H9 (cell line): ENCODE results near the gene NEK6. TPM values are rescaled to one million over a fixed set of nuclear protein-coding genes. Genes with fewer than 3 reads are reported as not detected.

ENCODE experiments used
- DNase-seq: peaks from one replicate; pipeline ENCODE4 v3.0.0-alpha.2; 2017
- H2AFZ ChIP-seq: one replicate; pipeline ENCODE4 v1.6.1; 2013; ENCODE audit warnings: mild to moderate bottlenecking, low read length, control low read depth, moderate library complexity
- H2AK5ac ChIP-seq: 2 replicates; pipeline ENCODE4 v1.6.1; 2013; ENCODE audit warnings: low read length, control low read depth, mixed read lengths; ENCODE audit not compliant: insufficient read length
- H2BK120ac ChIP-seq: one replicate; pipeline ENCODE4 v1.6.1; 2013; ENCODE audit warnings: low read depth, mild to moderate bottlenecking, low read length, control low read depth, inconsistent platforms; ENCODE audit not compliant: poor library complexity, severe bottlenecking
- H2BK12ac ChIP-seq: 2 replicates; pipeline ENCODE4 v1.6.1; 2013; ENCODE audit warnings: low read length, control low read depth, mixed read lengths, low read depth; ENCODE audit not compliant: insufficient read length
- H2BK15ac ChIP-seq: 2 replicates; pipeline ENCODE4 v1.6.1; 2013; ENCODE audit warnings: low read depth, low read length, control low read depth
- H2BK20ac ChIP-seq: one replicate; pipeline ENCODE4 v1.6.1; 2013; ENCODE audit warnings: low read depth, mild to moderate bottlenecking, low read length, control low read depth, inconsistent platforms; ENCODE audit not compliant: poor library complexity, severe bottlenecking
- H2BK5ac ChIP-seq: 2 replicates; pipeline ENCODE4 v1.6.1; 2013; ENCODE audit warnings: low read length, control low read depth, mixed read lengths; ENCODE audit not compliant: insufficient read length
- H3K14ac ChIP-seq: 2 replicates; pipeline ENCODE4 v1.6.1; 2013; ENCODE audit warnings: low read length, control low read depth; ENCODE audit not compliant: insufficient read depth
- H3K18ac ChIP-seq: 2 replicates; pipeline ENCODE4 v1.6.1; 2013; ENCODE audit warnings: low read depth, mild to moderate bottlenecking, mixed read lengths, low read length, control low read depth; ENCODE audit not compliant: insufficient read length
- H3K23ac ChIP-seq: 2 replicates; pipeline ENCODE4 v1.6.1; 2013; ENCODE audit warnings: low read length, control low read depth, mixed read lengths, low read depth; ENCODE audit not compliant: insufficient read length
- H3K23me2 ChIP-seq: 2 replicates; pipeline ENCODE4 v1.6.1; 2013; ENCODE audit warnings: low read depth, mild to moderate bottlenecking, mixed read lengths, low read length, control low read depth; ENCODE audit not compliant: insufficient read length, poor library complexity, severe bottlenecking
- H3K27ac ChIP-seq: 2 replicates; pipeline ENCODE4 v1.5.1; 2013; ENCODE audit warnings: low read length, control low read depth, mixed read lengths, low read depth; ENCODE audit not compliant: insufficient read length
- H3K27me3 ChIP-seq: 2 replicates; pipeline ENCODE4 v1.6.1; 2013; ENCODE audit warnings: low read length, control low read depth, inconsistent platforms; ENCODE audit not compliant: insufficient read depth
- H3K4ac ChIP-seq: 2 replicates; pipeline ENCODE4 v1.6.1; 2013; ENCODE audit warnings: low read depth, mild to moderate bottlenecking, control low read depth, inconsistent platforms, low read length, moderate library complexity
- H3K4me1 ChIP-seq: 2 replicates; pipeline ENCODE4 v1.6.1; 2013; ENCODE audit warnings: low read length, control low read depth, inconsistent platforms; ENCODE audit not compliant: insufficient read depth
- H3K4me2 ChIP-seq: 2 replicates; pipeline ENCODE4 v1.6.1; 2013; ENCODE audit warnings: low read length, control low read depth, mixed read lengths; ENCODE audit not compliant: insufficient read length, insufficient read depth
- H3K56ac ChIP-seq: 2 replicates; pipeline ENCODE4 v1.6.1; 2013; ENCODE audit warnings: low read depth, mild to moderate bottlenecking, mixed read lengths, low read length, control low read depth; ENCODE audit not compliant: insufficient read length
- H3K79me1 ChIP-seq: 2 replicates; pipeline ENCODE4 v1.6.1; 2013; ENCODE audit warnings: low read depth, mild to moderate bottlenecking, moderate library complexity, low read length, control low read depth, inconsistent platforms; ENCODE audit not compliant: insufficient read depth, poor library complexity, severe bottlenecking
- H3K79me2 ChIP-seq: 2 replicates; pipeline ENCODE4 v1.6.1; 2013; ENCODE audit warnings: low read length, control low read depth, inconsistent platforms; ENCODE audit not compliant: insufficient read depth
- H3K9ac ChIP-seq: 2 replicates; pipeline ENCODE4 v1.6.1; 2013; ENCODE audit warnings: low read length, control low read depth, mixed read lengths; ENCODE audit not compliant: insufficient read length; ENCODE audit errors: extremely low read depth
- H3K9me3 ChIP-seq: one replicate; pipeline ENCODE4 v1.6.1; 2013; ENCODE audit warnings: low read depth, low read length, inconsistent platforms; ENCODE audit not compliant: control insufficient read depth
- H3T11ph ChIP-seq: one replicate; pipeline ENCODE4 v1.6.1; 2013; ENCODE audit warnings: mild to moderate bottlenecking, low read length, control low read depth, inconsistent platforms
- H4K20me1 ChIP-seq: one replicate; pipeline ENCODE4 v1.6.1; 2013; ENCODE audit not compliant: control insufficient read depth, insufficient read length, insufficient read depth
- H4K5ac ChIP-seq: 2 replicates; pipeline ENCODE4 v1.6.1; 2013; ENCODE audit warnings: low read depth, mild to moderate bottlenecking, mixed read lengths, low read length, control low read depth; ENCODE audit not compliant: insufficient read length
- H4K8ac ChIP-seq: replicated peaks from 2 replicates; pipeline ENCODE4 v1.6.1; 2013; ENCODE audit warnings: low read length, control low read depth, mixed read lengths, low read depth; ENCODE audit not compliant: insufficient read length
- H4K91ac ChIP-seq: 2 replicates; pipeline ENCODE4 v1.6.1; 2013; ENCODE audit warnings: low read depth, mild to moderate bottlenecking, moderate library complexity, mixed read lengths, low read length, control low read depth; ENCODE audit not compliant: insufficient read length
- H3K27ac Mint-ChIP-seq, 3 experiments: 2 replicates in 2 of 3; 3 replicates in 1 of 3; pipeline ENCODE4 v1.8.0; 2020 to 2021; ENCODE audit warnings: mixed read lengths in 3 of 3, mild to moderate bottlenecking in 1 of 3, moderate library complexity in 1 of 3
- H3K27me3 Mint-ChIP-seq: 2 replicates; pipeline ENCODE4 v1.8.0; 2021; ENCODE audit warnings: low read depth, mild to moderate bottlenecking, moderate library complexity, mixed read lengths
- H3K36me3 Mint-ChIP-seq, 3 experiments: 2 replicates in 2 of 3; 3 replicates in 1 of 3; pipeline ENCODE4 v1.8.0; 2020 to 2021; ENCODE audit warnings: low read depth in 3 of 3, mixed read lengths in 3 of 3; ENCODE audit not compliant: insufficient read depth in 1 of 3
- H3K4me1 Mint-ChIP-seq, 2 experiments: 2 replicates each; pipeline ENCODE4 v1.8.0; 2020; ENCODE audit warnings: mixed read lengths in 2 of 2
- H3K4me3 Mint-ChIP-seq, 2 experiments: 2 replicates in 1 of 2; 3 replicates in 1 of 2; pipeline ENCODE4 v1.8.0; 2020 to 2021; ENCODE audit warnings: mild to moderate bottlenecking in 2 of 2, mixed read lengths in 2 of 2, moderate library complexity in 1 of 2
- H3K9me3 Mint-ChIP-seq, 2 experiments: 2 replicates in 1 of 2; 3 replicates in 1 of 2; pipeline ENCODE4 v1.8.0; 2020; ENCODE audit warnings: mild to moderate bottlenecking in 2 of 2, mixed read lengths in 2 of 2, moderate library complexity in 1 of 2
- WGBS: extraction: QIAGEN DNeasy Blood & Tissue Kit; methylation state at CpG from one replicate; pipeline ENCODE4 v1.1.7; 2013; ENCODE audit warnings: missing lambda C conversion rate, low lambda C conversion rate, mixed read lengths; ENCODE audit not compliant: insufficient read length; ENCODE audit errors: extremely low coverage; 5-methylcytosine and 5-hydroxymethylcytosine counted together
- total RNA-seq: library from RNA; stranded (reverse); gene quantifications from 2 replicates; pipeline ENCODE4 v1.2.1, GENCODE V29; 2021
- TF ChIP-seq, protein P1 (sequence below): fragments of 200-600 bp; sonication (generic); conservative IDR thresholded peaks from 3 replicates; pipeline ENCODE4 v1.8.0; 2021; ENCODE audit warnings: antibody characterized with exemption, mild to moderate bottlenecking

NEK6 gene
- total RNA-seq, 1 experiment from 2014 or later = 14.3 TPM

DNA sequence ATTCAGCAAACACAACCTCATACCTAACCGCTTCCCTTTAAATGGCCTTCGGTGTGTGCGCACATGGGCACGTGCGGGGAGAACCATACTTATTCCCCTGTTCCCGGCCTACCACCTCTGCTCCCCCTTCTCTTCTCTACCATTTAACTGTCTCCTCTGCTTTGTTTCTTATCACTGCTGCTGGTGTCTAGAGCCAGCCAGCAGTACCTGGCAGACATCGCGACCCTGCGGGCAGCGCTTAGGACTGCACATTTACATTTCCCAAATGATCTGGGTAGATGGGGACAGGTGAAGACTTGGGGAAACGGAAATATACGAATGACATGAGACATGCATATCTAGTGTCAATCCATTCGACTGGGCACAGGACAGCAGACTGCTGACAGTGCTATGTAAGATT is 100.9 kb downstream of the NEK6 start:
- peaks cover 9% of the 10 kb centered on the region for H3K79me1 ChIP-seq
- H3K14ac ChIP-seq = no peak overlapping the region
- no peaks in the 10 kb centered on the region for H3K27me3 ChIP-seq
- Mint-ChIP-seq H3K27me3 (no peaks in the 10 kb centered on the region), H3K36me3 (peaks cover 9 to 22% (median 10%) of the 10 kb centered on the region in 3 experiments; a peak in 6 of 7 replicates), H3K9me3 (no peaks in the 10 kb centered on the region), H3K27ac (peak overlapping the region in 1 of 3 experiments; percentile 18; a peak in 3 of 7 replicates), H3K4me3 (no peak overlapping the region; a peak in 1 of 5 replicates), H3K4me1 (peaks cover 5 to 15% of the 10 kb centered on the region in 2 experiments; a peak in 3 of 4 replicates)
- H3T11ph ChIP-seq = no peak overlapping the region
- no peak overlapping the region for H3K4me2 ChIP-seq
- H4K20me1 ChIP-seq = no peaks in the 10 kb centered on the region
- H3K18ac ChIP-seq = no peak overlapping the region
- no peak overlapping the region for H4K5ac ChIP-seq
- no peak overlapping the region for H2BK12ac ChIP-seq
- no peak overlapping the region for H2BK120ac ChIP-seq
- WGBS = no CpG with 5 or more reads among the region's 13 CpGs
- no peak overlapping the region for H4K91ac ChIP-seq
- H3K56ac ChIP-seq = no peak overlapping the region
- H2AFZ ChIP-seq = no peak overlapping the region
- H4K8ac ChIP-seq = no peak overlapping the region
- peaks cover 7% of the 10 kb centered on the region; the same call in 1 of the 2 replicates for H3K79me2 ChIP-seq
- DNase-seq = no peak
- H2BK20ac ChIP-seq = no peak overlapping the region
- H3K4ac ChIP-seq = no peak overlapping the region
- no peak overlapping the region for H2AK5ac ChIP-seq
- H3K4me1 ChIP-seq = 0 out of 2 replicates have a peak, but pooled peaks cover 3% of the 10 kb centered on the region
- no peaks in the 10 kb centered on the region for H3K23me2 ChIP-seq
- no peak overlapping the region for H3K23ac ChIP-seq
- H3K27ac ChIP-seq = no peak overlapping the region
- H3K9ac ChIP-seq = no peak overlapping the region
- no peak overlapping the region for H2BK5ac ChIP-seq
- TF ChIP-seq, protein P1, sequence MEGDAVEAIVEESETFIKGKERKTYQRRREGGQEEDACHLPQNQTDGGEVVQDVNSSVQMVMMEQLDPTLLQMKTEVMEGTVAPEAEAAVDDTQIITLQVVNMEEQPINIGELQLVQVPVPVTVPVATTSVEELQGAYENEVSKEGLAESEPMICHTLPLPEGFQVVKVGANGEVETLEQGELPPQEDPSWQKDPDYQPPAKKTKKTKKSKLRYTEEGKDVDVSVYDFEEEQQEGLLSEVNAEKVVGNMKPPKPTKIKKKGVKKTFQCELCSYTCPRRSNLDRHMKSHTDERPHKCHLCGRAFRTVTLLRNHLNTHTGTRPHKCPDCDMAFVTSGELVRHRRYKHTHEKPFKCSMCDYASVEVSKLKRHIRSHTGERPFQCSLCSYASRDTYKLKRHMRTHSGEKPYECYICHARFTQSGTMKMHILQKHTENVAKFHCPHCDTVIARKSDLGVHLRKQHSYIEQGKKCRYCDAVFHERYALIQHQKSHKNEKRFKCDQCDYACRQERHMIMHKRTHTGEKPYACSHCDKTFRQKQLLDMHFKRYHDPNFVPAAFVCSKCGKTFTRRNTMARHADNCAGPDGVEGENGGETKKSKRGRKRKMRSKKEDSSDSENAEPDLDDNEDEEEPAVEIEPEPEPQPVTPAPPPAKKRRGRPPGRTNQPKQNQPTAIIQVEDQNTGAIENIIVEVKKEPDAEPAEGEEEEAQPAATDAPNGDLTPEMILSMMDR = no peak
- H2BK15ac ChIP-seq = no peak overlapping the region
- H3K9me3 ChIP-seq = no peaks in the 10 kb centered on the region
